DND-41 (cell line): ENCODE measurements around the gene KRTAP4-11.
"Not testable (repeated sequence)": the region's sequence is repeated elsewhere in the genome, so short reads cannot be mapped to it uniquely, and the experiment has no call there.

Experiments used
- ATAC-seq: fragments of 200-7000 bp; cut with Tn5 transposase; 3 replicates; pipeline ENCODE4 v1.9.1; 2021; ENCODE audit warnings: low read depth; ENCODE audit not compliant: insufficient read depth
- DNase-seq: peaks from one replicate; pipeline ENCODE4 v3.0.0-alpha.2; 2020
- H2AFZ ChIP-seq: 2 replicates; pipeline ENCODE4 v1.6.0; 2012; ENCODE audit warnings: low read depth, low read length
- H3K27ac ChIP-seq: 2 replicates; pipeline ENCODE4 v1.5.1; 2012; ENCODE audit warnings: low read length, inconsistent platforms
- H3K27me3 ChIP-seq: fragments of 200-600 bp; sonication (generic); 2 replicates; pipeline ENCODE4 v1.6.0; 2012; ENCODE audit warnings: low read length, mild to moderate bottlenecking, inconsistent platforms; ENCODE audit not compliant: insufficient read depth, poor library complexity
- H3K36me3 ChIP-seq: 2 replicates; pipeline ENCODE4 v1.5.1; 2012; ENCODE audit warnings: low read length, inconsistent platforms; ENCODE audit not compliant: insufficient read depth
- H3K4me1 ChIP-seq: 2 replicates; pipeline ENCODE4 v1.5.1; 2012; ENCODE audit warnings: mild to moderate bottlenecking, low read length; ENCODE audit not compliant: insufficient read depth
- H3K4me2 ChIP-seq: 2 replicates; pipeline ENCODE4 v1.6.0; 2012; ENCODE audit warnings: mild to moderate bottlenecking, moderate library complexity, low read length, inconsistent platforms; ENCODE audit not compliant: insufficient read depth
- H3K4me3 ChIP-seq, 2 experiments: fragments of 200-600 bp in 1 of 2; shearing (Covaris generic) in 1 of 2; 2 replicates each; pipeline ENCODE4 v1.5.1; 2012 to 2016; ENCODE audit warnings: inconsistent platforms in 2 of 2, low read length in 2 of 2, mild to moderate bottlenecking in 2 of 2, low read depth in 1 of 2, moderate library complexity in 1 of 2
- H3K79me2 ChIP-seq: 2 replicates; pipeline ENCODE4 v1.6.0; 2012; ENCODE audit warnings: low read length, inconsistent platforms; ENCODE audit not compliant: insufficient read depth
- H3K9ac ChIP-seq: 2 replicates; pipeline ENCODE4 v1.6.0; 2012; ENCODE audit warnings: low read depth, mild to moderate bottlenecking, inconsistent platforms, low read length, moderate library complexity
- H3K9me3 ChIP-seq: 2 replicates; pipeline ENCODE4 v1.5.1; 2012; ENCODE audit warnings: low read length, moderate library complexity, mild to moderate bottlenecking, inconsistent platforms; ENCODE audit not compliant: insufficient read depth, severe bottlenecking
- H4K20me1 ChIP-seq: 2 replicates; pipeline ENCODE4 v1.6.0; 2012; ENCODE audit warnings: low read length; ENCODE audit not compliant: insufficient read depth
- EZH2 ChIP-seq: IDR thresholded peaks from 3 replicates; pipeline ENCODE4 v1.6.1; 2012; ENCODE audit warnings: borderline replicate concordance, low read depth, mild to moderate bottlenecking, moderate library complexity, low read length, inconsistent platforms; ENCODE audit not compliant: severe bottlenecking
- TF ChIP-seq, protein P1 (sequence below): IDR thresholded peaks from 2 replicates; pipeline ENCODE4 v1.5.1; 2012; ENCODE audit warnings: borderline replicate concordance, low read length, moderate library complexity, mild to moderate bottlenecking; ENCODE audit not compliant: poor library complexity, severe bottlenecking; ENCODE audit errors: extremely low read depth

Gene KRTAP4-11

DNA sequence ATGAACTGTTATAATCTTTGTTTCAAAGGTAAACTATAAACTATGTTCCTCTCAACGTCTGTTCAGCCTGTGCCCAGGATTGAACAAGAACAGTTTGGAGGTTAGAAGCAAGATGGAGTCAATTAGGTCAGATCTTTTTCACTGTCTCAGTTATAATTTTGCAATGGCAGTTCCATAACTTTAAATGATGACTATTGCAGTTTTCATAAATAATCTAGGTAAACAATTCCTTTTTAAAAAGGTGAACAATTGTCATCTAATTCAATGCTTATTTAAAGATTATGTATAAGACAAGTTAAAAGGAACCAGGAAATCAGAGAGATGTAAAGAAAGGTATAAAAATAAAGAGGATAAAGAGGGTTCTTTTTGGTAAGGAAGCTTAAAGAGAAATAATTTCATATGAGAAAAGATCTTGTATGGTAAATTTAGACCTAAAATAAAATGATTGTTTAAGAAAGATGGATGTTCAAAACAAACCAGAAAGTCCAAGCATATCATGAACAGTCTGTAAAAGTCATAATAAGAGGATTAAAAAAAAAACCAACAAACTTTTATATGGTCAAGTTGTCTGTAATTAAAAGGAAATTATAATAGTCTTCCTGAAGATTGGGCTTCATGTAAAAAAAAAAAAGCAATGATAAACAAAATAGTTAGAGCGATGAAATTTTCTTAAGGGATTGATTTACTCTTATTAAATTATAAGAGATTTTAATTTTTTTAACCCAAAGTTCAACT, 6.9 kb downstream of the KRTAP4-11 start:
- H3K4me3 ChIP-seq, result no peak overlapping the region
- no peak for DNase-seq
- no peaks in the 10 kb centered on the region for H3K4me1 ChIP-seq
- H3K9me3 ChIP-seq, result peaks cover 14% of the 10 kb centered on the region
- no peak overlapping the region for H3K4me2 ChIP-seq
- no peak overlapping the region for H3K9ac ChIP-seq
- H3K36me3 ChIP-seq, result no peaks in the 10 kb centered on the region
- H2AFZ ChIP-seq, result no peak overlapping the region
- ATAC-seq, result no peak
- no peak for TF ChIP-seq EZH2
- TF ChIP-seq, protein P1, sequence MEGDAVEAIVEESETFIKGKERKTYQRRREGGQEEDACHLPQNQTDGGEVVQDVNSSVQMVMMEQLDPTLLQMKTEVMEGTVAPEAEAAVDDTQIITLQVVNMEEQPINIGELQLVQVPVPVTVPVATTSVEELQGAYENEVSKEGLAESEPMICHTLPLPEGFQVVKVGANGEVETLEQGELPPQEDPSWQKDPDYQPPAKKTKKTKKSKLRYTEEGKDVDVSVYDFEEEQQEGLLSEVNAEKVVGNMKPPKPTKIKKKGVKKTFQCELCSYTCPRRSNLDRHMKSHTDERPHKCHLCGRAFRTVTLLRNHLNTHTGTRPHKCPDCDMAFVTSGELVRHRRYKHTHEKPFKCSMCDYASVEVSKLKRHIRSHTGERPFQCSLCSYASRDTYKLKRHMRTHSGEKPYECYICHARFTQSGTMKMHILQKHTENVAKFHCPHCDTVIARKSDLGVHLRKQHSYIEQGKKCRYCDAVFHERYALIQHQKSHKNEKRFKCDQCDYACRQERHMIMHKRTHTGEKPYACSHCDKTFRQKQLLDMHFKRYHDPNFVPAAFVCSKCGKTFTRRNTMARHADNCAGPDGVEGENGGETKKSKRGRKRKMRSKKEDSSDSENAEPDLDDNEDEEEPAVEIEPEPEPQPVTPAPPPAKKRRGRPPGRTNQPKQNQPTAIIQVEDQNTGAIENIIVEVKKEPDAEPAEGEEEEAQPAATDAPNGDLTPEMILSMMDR, result no peak
- H3K27ac ChIP-seq, result no peak overlapping the region
- peaks cover 1% of the 10 kb centered on the region for H3K27me3 ChIP-seq
- H4K20me1 ChIP-seq, result no peaks in the 10 kb centered on the region
- no peaks in the 10 kb centered on the region for H3K79me2 ChIP-seq

DNA sequence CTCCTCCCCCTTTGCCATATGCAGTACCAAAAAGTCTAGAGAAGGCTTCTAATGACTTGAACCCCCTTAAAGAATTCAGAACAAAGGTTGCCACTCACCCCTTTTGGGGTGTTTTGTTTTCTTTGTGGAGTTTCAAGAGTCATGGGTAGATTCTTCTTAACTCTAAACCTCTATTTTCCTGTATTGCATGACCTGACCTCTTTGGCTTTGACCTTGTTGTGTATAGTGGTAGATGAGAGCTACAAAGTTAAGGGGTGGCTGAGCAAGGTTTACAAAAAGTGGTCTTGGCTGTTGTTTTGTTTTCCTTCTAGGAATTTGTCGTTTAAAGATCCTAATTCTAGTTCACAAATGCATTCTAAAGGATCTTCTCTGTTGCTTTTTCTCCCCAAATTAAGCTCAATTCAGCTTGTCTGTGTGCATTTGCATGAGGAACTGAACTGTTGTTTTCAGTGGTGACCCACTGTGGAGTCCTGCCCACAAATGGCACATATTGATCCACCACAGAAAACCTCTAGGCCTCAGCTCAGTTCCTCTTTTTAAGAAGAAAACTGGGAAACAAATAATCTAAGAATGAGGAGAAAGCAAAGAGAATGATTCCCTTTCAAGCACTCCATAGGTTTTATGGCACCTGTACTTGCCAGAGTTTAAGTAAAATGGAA, 9.3 kb downstream of the KRTAP4-11 start:
- H3K4me1 ChIP-seq, H3K4me3 ChIP-seq, H3K27me3 ChIP-seq, ATAC-seq, H3K27ac ChIP-seq, DNase-seq, H3K79me2 ChIP-seq, H3K4me2 ChIP-seq, H4K20me1 ChIP-seq, H2AFZ ChIP-seq, H3K36me3 ChIP-seq, H3K9ac ChIP-seq: not testable (repeated sequence)
- H3K9me3 ChIP-seq, result peaks cover 14% of the 10 kb centered on the region

DNA sequence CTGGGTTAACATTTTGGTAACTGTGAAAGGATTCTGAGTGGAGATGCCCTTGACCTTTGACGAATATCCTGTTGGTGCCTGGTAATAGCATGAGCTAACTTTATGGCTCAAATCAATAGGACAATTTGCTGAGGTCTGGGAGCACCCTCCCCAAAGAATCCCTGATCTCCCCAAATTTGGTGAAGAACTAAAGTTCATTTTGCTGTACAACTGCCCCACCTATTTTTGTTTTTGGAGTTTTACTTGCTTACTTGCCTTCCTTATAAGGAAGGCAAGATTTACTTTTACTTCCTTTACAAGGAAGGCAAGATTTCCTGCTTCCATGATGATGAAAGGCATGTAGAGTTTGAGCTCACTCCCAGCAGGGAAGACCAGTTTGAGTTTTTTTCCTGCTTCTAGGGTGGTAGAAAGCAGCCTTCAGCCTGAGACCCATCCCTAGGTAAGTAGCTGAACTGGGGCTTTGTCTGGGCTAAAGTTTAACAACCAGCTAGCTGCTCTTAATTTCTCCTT, 10.2 kb downstream of the KRTAP4-11 start:
- no peaks in the 10 kb centered on the region for H3K4me1 ChIP-seq
- no peak overlapping the region for H3K4me3 ChIP-seq
- no peaks in the 10 kb centered on the region for H3K79me2 ChIP-seq
- H3K27ac ChIP-seq, result no peak overlapping the region
- no peak overlapping the region for H3K4me2 ChIP-seq
- no peak for DNase-seq
- peaks cover 14% of the 10 kb centered on the region for H3K9me3 ChIP-seq
- no peak overlapping the region for H2AFZ ChIP-seq
- no peak overlapping the region for H3K9ac ChIP-seq
- H3K27me3 ChIP-seq, result no peaks in the 10 kb centered on the region
- no peak for ATAC-seq
- no peak for TF ChIP-seq EZH2
- TF ChIP-seq, protein P1, result no peak
- H4K20me1 ChIP-seq, result no peaks in the 10 kb centered on the region
- no peaks in the 10 kb centered on the region for H3K36me3 ChIP-seq

DNA sequence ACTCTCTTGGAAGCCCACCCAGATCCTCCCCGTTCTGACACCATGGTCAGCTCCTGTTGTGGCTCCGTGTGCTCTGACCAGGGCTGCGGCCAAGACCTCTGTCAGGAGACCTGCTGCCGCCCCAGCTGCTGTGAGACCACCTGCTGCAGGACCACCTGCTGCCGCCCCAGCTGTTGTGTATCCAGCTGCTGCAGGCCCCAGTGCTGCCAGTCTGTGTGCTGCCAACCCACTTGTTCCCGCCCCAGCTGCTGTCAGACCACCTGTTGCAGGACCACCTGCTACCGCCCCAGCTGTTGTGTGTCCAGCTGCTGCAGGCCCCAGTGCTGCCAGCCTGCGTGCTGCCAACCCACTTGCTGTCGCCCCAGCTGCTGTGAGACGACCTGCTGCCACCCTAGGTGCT, 12.8 kb downstream of the KRTAP4-11 start, which contains the start of gene KRTAP4-9:
KRTAP4-9 (plus strand) TSS at position 43 of the 400 bp plus-strand sequence; CDS start at position 43, 0 bp downstream.
- not testable (repeated sequence) for H3K4me3 ChIP-seq, H3K79me2 ChIP-seq, H4K20me1 ChIP-seq, H3K9me3 ChIP-seq, H3K4me1 ChIP-seq, H3K4me2 ChIP-seq, H3K9ac ChIP-seq, H3K36me3 ChIP-seq, H2AFZ ChIP-seq, ATAC-seq, H3K27ac ChIP-seq, H3K27me3 ChIP-seq, DNase-seq

DNA sequence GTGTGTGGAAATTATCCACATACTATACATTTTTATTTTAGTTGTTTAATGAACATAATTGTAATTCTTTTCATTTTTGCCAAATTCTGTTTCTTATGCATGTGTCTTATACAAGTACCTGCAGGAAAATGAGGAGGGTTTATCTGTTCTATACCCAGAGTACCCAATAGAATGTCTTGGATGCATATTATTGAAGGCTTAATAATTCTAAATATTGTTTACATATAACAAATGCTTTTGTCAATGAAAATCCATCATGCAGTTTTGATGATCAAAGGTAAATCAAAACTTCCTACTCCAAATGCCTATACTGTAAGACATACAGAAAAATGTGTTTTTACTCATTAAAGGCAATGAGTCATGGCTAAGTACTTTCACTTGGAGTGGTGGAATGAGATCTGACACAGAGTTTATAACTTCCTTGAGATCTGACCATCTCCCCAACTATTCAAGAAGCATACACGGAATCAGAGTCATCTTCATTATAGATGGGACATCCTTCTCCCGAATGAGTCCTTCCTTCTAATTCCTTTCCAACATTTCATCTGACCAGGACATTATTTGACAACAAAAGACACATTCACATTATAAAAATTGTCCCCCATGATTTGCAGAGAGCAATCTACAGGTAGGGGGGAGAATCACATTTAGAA, 13.7 kb downstream of the KRTAP4-11 start:
- not testable (repeated sequence) for H3K9me3 ChIP-seq, H3K4me1 ChIP-seq, DNase-seq, H3K27ac ChIP-seq, H3K36me3 ChIP-seq, H4K20me1 ChIP-seq, H3K9ac ChIP-seq, H3K4me3 ChIP-seq, H3K4me2 ChIP-seq, ATAC-seq, H3K27me3 ChIP-seq, H2AFZ ChIP-seq, H3K79me2 ChIP-seq
